ENCODE data around the gene PIK3CG.
"Not testable (repeated sequence)": the region's sequence is repeated elsewhere in the genome, so short reads cannot be mapped to it uniquely, and the experiment has no call there.

PIK3CG gene

DNA sequence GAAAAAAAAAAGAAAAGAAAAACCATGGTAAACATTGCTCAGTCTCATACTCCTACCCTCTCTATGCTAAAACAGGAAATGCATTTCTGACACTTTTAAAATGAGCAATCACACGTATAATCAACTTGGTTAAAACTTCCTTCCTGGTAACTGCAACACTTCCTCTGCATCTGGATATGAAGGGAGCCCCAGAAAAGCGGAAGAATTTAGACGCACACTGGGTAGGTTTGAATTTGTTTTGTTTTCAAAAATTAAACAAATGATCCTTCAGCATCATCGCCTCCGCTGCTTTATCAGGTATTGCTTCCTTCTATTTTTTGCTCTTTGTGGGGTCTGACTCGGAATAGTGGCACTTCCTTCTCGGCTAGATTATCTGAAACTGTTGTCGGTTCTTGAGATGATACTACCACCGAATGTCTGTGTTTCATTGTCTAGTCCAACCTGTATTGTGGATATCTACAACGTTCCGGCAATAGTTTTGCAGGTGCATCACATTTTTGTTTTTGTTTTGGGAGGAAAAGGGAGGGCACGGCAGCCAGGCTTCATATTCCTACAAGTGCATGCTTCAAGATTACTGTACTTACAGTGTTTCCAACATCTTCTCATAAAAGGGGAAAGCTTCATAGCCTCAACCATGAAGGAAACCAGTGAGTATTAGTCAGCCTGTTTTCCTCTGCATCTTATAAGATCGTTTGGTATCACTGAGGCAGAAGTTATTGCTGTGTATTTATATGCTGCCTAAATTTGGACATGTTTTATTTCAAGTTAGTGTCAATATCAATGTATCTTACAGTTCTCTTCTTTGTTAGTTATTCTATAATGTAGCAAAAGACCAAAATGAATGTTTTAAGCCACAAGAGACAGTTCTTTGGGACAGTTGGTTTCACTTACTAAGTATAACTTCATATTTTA lies at the start of gene PIK3CG:
Gene PIK3CG (plus strand): TSS at position 153 of the 912 bp plus-strand sequence. CDS start 2,280 bp downstream, outside the sequence.
- DNase-seq: no peak

DNA sequence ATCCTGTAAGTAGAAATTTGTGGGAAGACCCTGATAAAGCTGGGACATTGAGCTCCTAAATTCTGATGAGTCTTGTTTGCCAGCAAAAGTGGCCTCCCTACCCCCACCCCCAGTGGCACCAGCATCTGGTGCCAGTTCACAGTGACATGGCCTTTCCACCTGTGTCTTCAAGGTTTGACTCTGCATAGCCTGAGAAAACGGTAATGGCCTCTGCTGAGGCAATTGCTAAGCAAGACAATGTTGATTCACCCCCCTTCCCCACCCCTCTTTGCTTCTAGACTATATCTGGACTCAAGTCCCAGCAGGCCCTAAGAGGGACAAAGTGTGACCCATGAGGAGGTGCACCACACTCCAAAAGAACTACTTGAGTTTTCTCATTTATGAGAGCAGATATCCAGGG lies 48.0 kb upstream of the PIK3CG start:
- no peak for DNase-seq

GRCh38 chr7:106818736-106819135 lies 46.3 kb upstream of the PIK3CG start:
- DNase-seq: no peak

DNA sequence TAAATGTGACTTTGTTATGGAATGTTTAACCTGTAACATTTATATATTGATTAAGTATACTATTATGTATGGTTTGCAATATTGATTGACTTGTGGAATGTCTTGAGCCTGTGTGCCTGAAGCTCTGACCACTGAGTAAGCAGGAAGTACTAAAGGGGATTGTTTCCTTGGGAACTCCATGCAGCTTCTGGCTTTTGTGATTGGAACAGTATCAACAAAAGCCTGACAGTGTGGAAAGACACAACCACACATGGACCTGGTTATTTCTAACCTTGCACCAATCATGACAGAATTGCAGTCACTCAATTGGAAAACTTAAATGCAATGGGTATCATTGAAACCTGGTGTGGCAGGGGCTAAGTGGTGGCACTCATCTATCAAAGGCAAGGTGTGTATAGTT lies 45.5 kb upstream of the PIK3CG start:
- DNase-seq: no peak

- no peak for DNase-seq
Observed at GRCh38 chr7:106820321-106821217, 44.5 kb upstream of the PIK3CG start.

DNA sequence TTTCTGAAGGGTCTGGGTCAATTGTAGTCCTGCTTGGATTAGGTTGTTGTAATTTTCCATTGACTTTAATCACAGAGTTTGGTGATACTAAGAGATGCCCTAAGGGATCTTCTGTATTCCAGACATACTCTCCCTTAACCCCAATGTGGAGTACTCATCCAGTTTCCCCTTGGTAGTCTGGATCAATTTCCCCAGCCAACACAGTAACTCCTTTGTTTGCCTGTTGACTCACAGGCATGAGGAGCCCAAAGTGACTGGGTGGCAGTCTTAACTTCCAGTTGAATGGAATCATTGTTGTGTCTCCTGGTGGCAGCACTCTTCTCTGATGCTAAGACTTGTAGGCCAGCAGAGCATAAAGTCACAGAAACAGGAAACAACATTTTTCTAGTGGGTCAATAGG lies 41.5 kb upstream of the PIK3CG start:
- no peak for DNase-seq

- DNase-seq: no peak
Observed at GRCh38 chr7:106824458-106824857, 40.6 kb upstream of the PIK3CG start.

DNA sequence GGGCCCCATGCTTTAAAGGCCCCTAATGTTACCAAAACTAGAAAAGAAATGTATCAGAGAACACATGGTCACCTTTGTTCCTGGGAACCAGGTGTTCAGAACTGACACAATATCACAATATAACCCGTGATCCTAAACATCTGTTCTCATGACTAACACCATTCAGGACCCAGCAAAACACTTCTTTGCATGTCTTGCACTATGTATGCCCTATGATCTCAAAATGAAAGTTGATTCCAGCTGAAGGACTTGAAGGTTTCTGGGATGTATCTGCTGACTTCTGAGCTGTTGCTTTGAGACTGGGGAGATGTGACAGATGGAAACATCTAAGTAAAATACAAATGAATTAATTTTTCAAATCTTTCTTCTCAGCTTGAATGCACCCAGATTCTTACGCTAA lies 37.5 kb upstream of the PIK3CG start:
- DNase-seq: no peak

- no peak for DNase-seq
Observed at GRCh38 chr7:106829496-106829895, 35.6 kb upstream of the PIK3CG start.

GRCh38 chr7:106830896-106831295 lies 34.2 kb upstream of the PIK3CG start:
- DNase-seq: not testable (repeated sequence)

GRCh38 chr7:106836816-106837215 lies 28.3 kb upstream of the PIK3CG start:
- DNase-seq: no peak

- DNase-seq: no peak
Observed at GRCh38 chr7:106839511-106839910, 25.6 kb upstream of the PIK3CG start.

DNA sequence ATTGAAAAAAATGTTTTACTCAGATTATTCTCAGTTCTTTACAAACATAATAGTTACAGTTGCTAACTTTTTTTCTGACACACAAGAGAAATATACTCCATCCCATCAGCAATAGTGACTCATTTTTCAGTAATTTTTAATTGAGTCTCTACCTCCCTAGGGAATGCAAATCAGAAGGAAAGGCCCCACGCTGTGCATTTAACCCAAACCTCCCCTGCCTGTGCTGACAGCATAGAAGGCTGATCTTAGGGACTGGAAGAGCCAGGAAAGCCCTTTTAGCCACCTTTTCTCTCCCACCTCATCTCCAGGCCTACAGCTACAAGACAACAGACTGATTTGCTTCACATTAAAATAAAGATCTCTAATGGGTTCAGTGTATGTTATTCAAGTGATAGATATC lies 24.7 kb upstream of the PIK3CG start:
- DNase-seq: no peak

- DNase-seq: peak; percentile 79
Observed at GRCh38 chr7:106841896-106842390, 23.1 kb upstream of the PIK3CG start.

DNA sequence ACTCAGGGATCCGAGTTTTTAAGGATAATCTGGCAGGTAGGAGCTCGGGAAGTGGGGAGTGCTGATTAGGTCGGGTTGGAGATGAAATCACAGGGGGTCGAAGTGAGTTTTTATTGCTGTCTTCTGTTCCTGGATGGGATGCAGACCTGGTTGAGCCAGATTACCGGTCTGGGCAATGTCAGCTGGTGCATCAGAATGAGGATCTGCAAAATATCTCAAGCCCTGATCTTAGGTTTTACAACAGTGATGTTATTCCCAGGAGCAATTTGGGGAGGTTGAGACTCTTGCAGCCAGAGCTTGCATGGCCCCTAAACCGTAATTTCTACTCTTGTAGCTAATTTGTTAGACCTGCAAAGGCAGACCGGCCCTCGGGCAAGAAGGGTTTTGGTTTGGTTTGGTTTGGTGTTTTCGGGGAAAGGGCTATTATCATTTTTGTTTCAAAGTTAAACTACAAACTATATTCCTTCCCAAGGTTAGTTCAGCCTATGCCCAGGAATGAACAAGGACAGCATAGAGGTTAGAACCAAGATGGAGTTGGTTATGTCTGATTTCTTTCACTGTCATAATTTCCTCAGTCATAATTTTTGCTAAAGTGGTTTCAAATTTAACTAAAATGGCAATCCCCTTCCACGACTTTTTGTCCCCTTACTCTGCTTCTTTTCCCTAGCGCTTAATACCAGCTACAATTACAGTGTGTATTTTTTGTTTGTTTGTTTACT lies 20.6 kb upstream of the PIK3CG start:
- DNase-seq: no peak

- no peak for DNase-seq
Observed at GRCh38 chr7:106848049-106848448, 17.0 kb upstream of the PIK3CG start.

GRCh38 chr7:106848851-106849442 lies 16.1 kb upstream of the PIK3CG start:
- no peak for DNase-seq

DNA sequence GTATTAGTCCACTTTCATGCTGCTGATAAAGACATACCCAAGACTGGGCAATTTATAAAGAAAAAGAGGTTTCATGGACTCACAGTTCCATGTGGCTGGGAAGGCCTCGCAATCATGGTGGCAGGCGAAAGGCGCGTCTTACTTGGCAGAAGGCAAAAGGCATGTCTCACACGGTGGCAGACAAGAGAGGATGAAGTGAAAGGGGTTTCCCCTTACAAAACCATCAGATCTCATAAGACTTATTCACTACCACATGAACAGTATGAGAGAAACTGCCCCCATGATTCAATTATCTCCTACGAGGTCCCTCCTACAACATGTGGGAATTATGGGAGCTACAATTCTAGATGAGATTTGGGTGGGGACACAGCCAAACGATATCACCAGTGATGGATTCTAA lies 13.4 kb upstream of the PIK3CG start:
- DNase-seq: not testable (repeated sequence)

DNA sequence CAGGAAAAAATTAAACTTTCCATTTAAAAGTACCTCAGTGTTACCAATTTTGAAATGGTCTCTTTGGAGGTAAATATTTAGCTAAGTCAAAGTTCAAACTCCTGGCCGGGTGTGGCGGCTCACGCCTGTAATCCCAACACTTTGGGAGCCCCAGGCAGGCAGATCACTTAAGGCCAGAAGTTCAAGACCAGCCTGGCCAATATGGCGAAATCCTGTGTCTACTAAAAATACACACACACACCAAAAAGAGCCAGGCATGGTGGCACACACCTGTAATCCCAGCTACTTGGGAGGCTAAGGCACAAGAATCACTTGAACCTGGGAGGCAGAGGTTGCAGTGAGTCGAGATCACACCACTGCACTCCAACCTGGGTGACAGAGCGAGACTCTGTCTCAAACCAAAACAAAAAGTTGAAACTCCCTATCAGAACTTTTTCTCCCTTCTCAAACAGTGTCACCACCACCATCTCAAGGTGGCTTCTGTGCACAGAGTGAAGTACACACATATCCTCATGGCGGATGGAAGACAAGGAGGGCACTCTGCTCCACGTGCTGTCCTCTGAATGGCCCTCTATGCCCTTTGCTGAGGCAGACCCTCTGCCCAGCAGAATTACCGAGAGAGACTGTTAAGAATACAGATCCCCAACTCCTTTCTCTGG lies 11.7 kb upstream of the PIK3CG start:
- DNase-seq: no peak

DNA sequence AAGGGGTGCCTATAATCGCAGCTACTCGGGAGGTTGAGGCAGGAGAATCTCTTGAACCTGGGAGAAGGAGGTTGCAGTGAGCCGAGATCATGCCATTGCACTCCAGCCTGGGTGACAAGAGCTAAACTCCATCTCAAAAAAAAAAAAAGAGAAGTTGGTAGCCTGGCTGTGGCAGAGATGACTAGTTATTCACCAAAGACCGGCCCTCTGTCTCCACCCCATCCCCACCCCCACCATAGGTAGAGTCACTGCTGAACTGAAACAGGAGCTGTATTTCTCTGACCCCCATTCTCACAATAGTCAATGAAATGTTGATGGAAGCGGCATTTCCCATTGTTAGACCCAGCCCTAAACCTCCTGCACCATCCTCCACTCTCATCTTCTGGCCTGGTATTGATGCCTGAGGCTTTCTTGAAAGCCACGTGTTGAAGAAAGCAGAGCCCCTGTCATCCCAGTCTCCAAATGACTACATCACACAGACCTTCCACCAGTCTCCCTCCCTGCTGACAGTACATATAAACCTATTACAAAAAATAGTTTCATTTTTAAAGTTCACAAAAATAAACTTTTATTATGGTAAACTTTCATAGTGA lies 9.4 kb upstream of the PIK3CG start:
- DNase-seq: no peak
